Activated CD4-positive, CD25-positive, alpha-beta regulatory T cell (primary cell): ENCODE results near the gene SLC35G4.
"Not testable (repeated sequence)": the region's sequence is repeated elsewhere in the genome, so short reads cannot be mapped to it uniquely, and the experiment has no call there.

ENCODE experiments used
- DNase-seq, 4 experiments: peaks; one replicate each; lab custom pipeline; 2025; lab: John Stamatoyannopoulos, UW

SLC35G4 gene

GRCh38 chr18:11609488-11609887, at the start of gene SLC35G4:
TSS of gene SLC35G4 (plus strand) at chr18:11609596. CDS start at chr18:11609596, 0 bp downstream.
- not testable (repeated sequence) for DNase-seq

GRCh38 chr18:11561293-11561692, 48.1 kb upstream of the SLC35G4 start:
- DNase-seq: no peak

GRCh38 chr18:11565716-11566115, 43.7 kb upstream of the SLC35G4 start:
- DNase-seq: no peak

- no peak for DNase-seq
Observed at GRCh38 chr18:11566236-11566965, 43.0 kb upstream of the SLC35G4 start.

- no peak for DNase-seq
Observed at GRCh38 chr18:11567396-11567795, 42.0 kb upstream of the SLC35G4 start.

- DNase-seq: no peak
Observed at GRCh38 chr18:11570073-11570588, 39.3 kb upstream of the SLC35G4 start.

- no peak for DNase-seq
Observed at GRCh38 chr18:11570769-11571412, 38.5 kb upstream of the SLC35G4 start.

GRCh38 chr18:11572201-11572600, 37.2 kb upstream of the SLC35G4 start:
- DNase-seq: no peak

GRCh38 chr18:11574545-11574944, 34.9 kb upstream of the SLC35G4 start:
- DNase-seq: no peak

GRCh38 chr18:11577271-11578112, 31.9 kb upstream of the SLC35G4 start:
- DNase-seq: no peak

GRCh38 chr18:11578799-11579198, 30.6 kb upstream of the SLC35G4 start:
- DNase-seq: no peak

GRCh38 chr18:11579916-11580315, 29.5 kb upstream of the SLC35G4 start:
- DNase-seq: no peak

- DNase-seq: no peak
Observed at GRCh38 chr18:11581286-11581685, 28.1 kb upstream of the SLC35G4 start.

- DNase-seq: no peak
Observed at GRCh38 chr18:11585596-11585995, 23.8 kb upstream of the SLC35G4 start.

- no peak for DNase-seq
Observed at GRCh38 chr18:11586896-11587295, 22.5 kb upstream of the SLC35G4 start.

- DNase-seq: no peak
Observed at GRCh38 chr18:11587432-11587831, 22.0 kb upstream of the SLC35G4 start.

GRCh38 chr18:11587846-11588245, 21.6 kb upstream of the SLC35G4 start:
- DNase-seq: no peak

- no peak for DNase-seq
Observed at GRCh38 chr18:11591957-11592356, 17.4 kb upstream of the SLC35G4 start.

- DNase-seq: no peak
Observed at GRCh38 chr18:11600321-11600720, 9.1 kb upstream of the SLC35G4 start.

GRCh38 chr18:11607906-11608305, 1.5 kb upstream of the SLC35G4 start:
- no peak for DNase-seq

GRCh38 chr18:11608618-11609017, 778 bp upstream of the SLC35G4 start:
- DNase-seq: not testable (repeated sequence)

GRCh38 chr18:11613073-11613472, 3.7 kb downstream of the SLC35G4 start:
- not testable (repeated sequence) for DNase-seq
